ENCODE data around the gene DHDDS.

GRCh38 chr1:26482921-26483320 is 50.8 kb downstream of the DHDDS start:
- no peak for TF ChIP-seq CTCF (IDR thresholded peaks at IDR 0.05)
- TF ChIP-seq POLR2A (IDR thresholded peaks at IDR 0.05), result no peak
- TF ChIP-seq POLR2AphosphoS5 (IDR thresholded peaks at IDR 0.05), result no peak
